Endothelial cell of umbilical vein (primary cell): ENCODE measurements around the gene PCMTD2. TPM values are rescaled to one million over a fixed set of nuclear protein-coding genes. Genes with fewer than 3 reads are reported as not detected.

Experiments used
- BruUV-seq: library from RNA; stranded (reverse); fragments of 400-500 nt; replicated peaks from 2 replicates; lab custom pipeline; 2021; lab: Mats Ljungman, UMichigan
- CTCF ChIA-PET: fragments of 300-600, 350-600 bp; sonication (Branson Sonifier 250); formaldehyde crosslinking; loops from one replicate; lab custom pipeline; 2021; ENCODE audit warnings: antibody characterized with exemption, inconsistent platforms; lab: Charles Lee
- POLR2A ChIA-PET: fragments of 300-600, 350-600 bp; sonication (Branson Sonifier 250); formaldehyde crosslinking; loops from one replicate; lab custom pipeline; 2021; ENCODE audit warnings: antibody characterized with exemption, inconsistent platforms; lab: Charles Lee
- DNase-seq: peaks from one replicate; pipeline ENCODE4 v3.0.0-alpha.2; 2011; ENCODE audit warnings: low read depth, low spot score
- FAIRE-seq: peaks from 2 replicates; lab custom pipeline; 2011; peaks lifted over from hg19 to GRCh38; lab: Jason Lieb, UNC
- H2AFZ ChIP-seq: 2 replicates; pipeline ENCODE4 v1.6.0; 2012; ENCODE audit warnings: low read depth, low read length, control low read depth, inconsistent platforms
- H3K27ac ChIP-seq: 2 replicates; pipeline ENCODE4 v1.5.1; 2011; ENCODE audit warnings: low read depth, mild to moderate bottlenecking, control low read depth, low read length, moderate library complexity; ENCODE audit not compliant: insufficient read depth
- H3K27me3 ChIP-seq, 2 experiments: 2 replicates each; pipeline versions ENCODE4 v1.6.0 to v1.6.1; 2011; ENCODE audit warnings: low read length in 2 of 2, mixed read lengths in 1 of 2; ENCODE audit not compliant: control insufficient read depth in 2 of 2, insufficient read depth in 2 of 2
- H3K36me3 ChIP-seq, 2 experiments: 2 replicates in 1 of 2; 3 replicates in 1 of 2; pipeline ENCODE4 v1.5.1; 2011; ENCODE audit warnings: low read length in 2 of 2, mild to moderate bottlenecking in 1 of 2, moderate library complexity in 1 of 2; ENCODE audit not compliant: control insufficient read depth in 2 of 2, insufficient read depth in 2 of 2; ENCODE audit errors: extremely low read depth in 1 of 2
- H3K4me1 ChIP-seq: 3 replicates; pipeline ENCODE4 v1.5.1; 2011; ENCODE audit warnings: mild to moderate bottlenecking, low read length; ENCODE audit not compliant: control insufficient read depth, insufficient read depth; ENCODE audit errors: extremely low read depth
- H3K4me2 ChIP-seq: 2 replicates; pipeline ENCODE4 v1.6.1; 2011; ENCODE audit warnings: low read length, control low read depth, mixed read lengths; ENCODE audit not compliant: insufficient read depth
- H3K4me3 ChIP-seq, 3 experiments: fragments of 200-600 bp in 1 of 3; sonication (generic), shearing (Covaris generic) in 1 of 3; replicated peaks in 1 of 3; 2 replicates each; pipeline ENCODE4 v1.5.1; 2011 to 2016; ENCODE audit warnings: control low read depth in 3 of 3, low read length in 3 of 3, mild to moderate bottlenecking in 2 of 3, inconsistent platforms in 1 of 3, low read depth in 1 of 3, moderate library complexity in 1 of 3; ENCODE audit not compliant: insufficient read depth in 1 of 3
- H3K79me2 ChIP-seq: 2 replicates; pipeline ENCODE4 v1.6.0; 2012; ENCODE audit warnings: low read length, inconsistent platforms; ENCODE audit not compliant: control insufficient read depth, insufficient read depth
- H3K9ac ChIP-seq: replicated peaks from 2 replicates; pipeline ENCODE3; 2011; ENCODE audit warnings: low read length, control low read depth; ENCODE audit not compliant: insufficient read depth; ENCODE audit errors: extremely low read depth
- H3K9me1 ChIP-seq: replicated peaks from 3 replicates; pipeline ENCODE4 v1.6.0; 2011; ENCODE audit warnings: mild to moderate bottlenecking, low read length; ENCODE audit not compliant: control insufficient read depth, insufficient read depth; ENCODE audit errors: extremely low read depth
- H3K9me3 ChIP-seq: replicated peaks from 2 replicates; pipeline ENCODE4 v1.5.1; 2012; ENCODE audit warnings: low read length, inconsistent platforms; ENCODE audit not compliant: control insufficient read depth, insufficient read depth
- H4K20me1 ChIP-seq: replicated peaks from 2 replicates; pipeline ENCODE3; 2011; ENCODE audit warnings: mild to moderate bottlenecking, low read length; ENCODE audit not compliant: control insufficient read depth, insufficient read depth; ENCODE audit errors: extremely low read depth
- GATA2 ChIP-seq: IDR thresholded peaks from 2 replicates; pipeline ENCODE4 v1.7.0; 2011; ENCODE audit warnings: low read depth, mild to moderate bottlenecking, moderate library complexity, mixed read lengths, low read length; ENCODE audit not compliant: insufficient read length, insufficient read depth
- JUN ChIP-seq: IDR thresholded peaks from 2 replicates; pipeline ENCODE4 v1.6.1; 2011; ENCODE audit warnings: borderline replicate concordance, low read depth; ENCODE audit not compliant: insufficient read length, insufficient read depth
- MYC ChIP-seq: IDR thresholded peaks from one replicate; pipeline ENCODE4 v1.6.1; 2011; ENCODE audit warnings: mild to moderate bottlenecking, low read depth, low read length
- POLR2A ChIP-seq: IDR thresholded peaks from 2 replicates; pipeline ENCODE4 v1.6.1; 2012; ENCODE audit warnings: low read depth, mild to moderate bottlenecking, control low read depth, low read length
- dilution Hi-C: fragments of 300-500 bp; cut with MboI; formaldehyde crosslinking; loops from one replicate; pipeline ENCODE4 v1.15.0; 2019; ENCODE audit warnings: low sequenced_read_pairs; ENCODE audit not compliant: extremely low pct_ligation_motif_present
- intact Hi-C: fragments of 100-400 bp; cut with micrococcal nuclease; formaldehyde crosslinking; loops from one replicate; pipeline ENCODE4 v1.10.0; 2022
- polyA plus RNA-seq, 4 experiments: library from polyadenylated mRNA; depleted of rRNA in 3 of 4; stranded (reverse) in 3 of 4; unstranded in 1 of 4; fragments of >200 nt; gene quantifications; 2 replicates each; pipeline versions ENCODE4 v1.2.1 to v1.2.3, GENCODE V29; 2011 to 2012; ENCODE audit warnings: missing spikeins in 1 of 4
- total RNA-seq: library from RNA; stranded (reverse); gene quantifications from 2 replicates; pipeline ENCODE4 v1.2.3, GENCODE V29; 2021

Gene PCMTD2
- total and polyA plus RNA-seq, 2 donors (not counting 3 experiments of a cell fraction or from before 2014, with no cell fraction given) = 27.4 to 45.7 TPM

GRCh38 chr20:64280460-64280843, 24.9 kb downstream of the PCMTD2 start:
- H3K27me3 ChIP-seq = no peaks in the 10 kb centered on the region
- no peak for TF ChIP-seq GATA2
- no peak for TF ChIP-seq MYC
- intact Hi-C loops (no loop called here), dilution Hi-C loops (no loop called here)
- H3K4me2 ChIP-seq = no peak overlapping the region
- no peak overlapping the region for H2AFZ ChIP-seq
- no peak overlapping the region for H3K27ac ChIP-seq
- BruUV-seq = no TSS peak
- ChIA-PET POLR2A (no interaction called here), CTCF (no interaction called here)
- no peaks in the 10 kb centered on the region for H3K36me3 ChIP-seq
- no peaks in the 10 kb centered on the region for H3K9me3 ChIP-seq
- no peaks in the 10 kb centered on the region for H4K20me1 ChIP-seq
- no peaks in the 10 kb centered on the region for H3K9me1 ChIP-seq
- DNase-seq = no peak
- H3K4me3 ChIP-seq = no peak overlapping the region
- no peaks in the 10 kb centered on the region for H3K4me1 ChIP-seq
- no peaks in the 10 kb centered on the region for H3K79me2 ChIP-seq
- no peak for FAIRE-seq
- no peak overlapping the region for H3K9ac ChIP-seq

- no peaks in the 10 kb centered on the region for H3K36me3 ChIP-seq
- ChIA-PET POLR2A (no interaction called here), CTCF (no interaction called here)
- no peak overlapping the region for H2AFZ ChIP-seq
- H3K4me1 ChIP-seq = no peaks in the 10 kb centered on the region
- FAIRE-seq = no peak
- no peaks in the 10 kb centered on the region for H4K20me1 ChIP-seq
- dilution Hi-C loops = no loop called here
- H3K9me3 ChIP-seq = no peaks in the 10 kb centered on the region
- DNase-seq = no peak
- no peak overlapping the region for H3K4me2 ChIP-seq
- no peak overlapping the region for H3K9ac ChIP-seq
- no peak for TF ChIP-seq GATA2
- no peak for TF ChIP-seq POLR2A
- TF ChIP-seq JUN = no peak
- TF ChIP-seq MYC = no peak
- H3K79me2 ChIP-seq = no peaks in the 10 kb centered on the region
- H3K27ac ChIP-seq = no peak overlapping the region
- H3K9me1 ChIP-seq = no peaks in the 10 kb centered on the region
- BruUV-seq = no TSS peak
- intact Hi-C loops = no loop called here
- H3K27me3 ChIP-seq = no peaks in the 10 kb centered on the region
- no peak overlapping the region for H3K4me3 ChIP-seq
These were observed 28.1 kb downstream of the PCMTD2 start for GRCh38 chr20:64283646-64284045.
